Measurements from ENCODE around the gene DHRSX.

DHRSX gene

GRCh38 chrX:2389324-2389723, 111.5 kb downstream of the DHRSX start:
- H3K4me1 ChIP-seq (ENCODE audit: control insufficient read depth, low read length): no peaks in the 10 kb centered on the region

GRCh38 chrX:2388669-2389068, 112.1 kb downstream of the DHRSX start:
- H3K4me3 ChIP-seq (ENCODE audit: low read length): no peak overlapping the region
- no peaks in the 10 kb centered on the region for H3K4me1 ChIP-seq (ENCODE audit: control insufficient read depth, low read length)
- H3K9me3 ChIP-seq (ENCODE audit: control insufficient read depth, insufficient read depth, low read length): peaks cover 4% of the 10 kb centered on the region; the same call in 1 of the 2 replicates
- no peak overlapping the region for H3K4me2 ChIP-seq (ENCODE audit: low read length)
- H3K79me2 ChIP-seq (ENCODE audit: control insufficient read depth, low read length): no peaks in the 10 kb centered on the region
- H3K27ac ChIP-seq (ENCODE audit: low read depth, low read length): no peak overlapping the region
- H4K20me1 ChIP-seq (ENCODE audit: control insufficient read depth, insufficient read depth, low read depth, low read length): no peaks in the 10 kb centered on the region
- H3F3A ChIP-seq (ENCODE audit: control insufficient read depth, insufficient read depth): no peaks in the 10 kb centered on the region
- no peaks in the 10 kb centered on the region for H3K27me3 ChIP-seq (ENCODE audit: control insufficient read depth, low read length)
- H3K9me2 ChIP-seq (replicated peaks; ENCODE audit: control insufficient read depth, low read length): no peaks in the 10 kb centered on the region
- TF ChIP-seq EZH2phosphoT487 (IDR thresholded peaks at IDR 0.05; ENCODE audit: borderline replicate concordance, low read length): no peak
- TF ChIP-seq, protein P1, sequence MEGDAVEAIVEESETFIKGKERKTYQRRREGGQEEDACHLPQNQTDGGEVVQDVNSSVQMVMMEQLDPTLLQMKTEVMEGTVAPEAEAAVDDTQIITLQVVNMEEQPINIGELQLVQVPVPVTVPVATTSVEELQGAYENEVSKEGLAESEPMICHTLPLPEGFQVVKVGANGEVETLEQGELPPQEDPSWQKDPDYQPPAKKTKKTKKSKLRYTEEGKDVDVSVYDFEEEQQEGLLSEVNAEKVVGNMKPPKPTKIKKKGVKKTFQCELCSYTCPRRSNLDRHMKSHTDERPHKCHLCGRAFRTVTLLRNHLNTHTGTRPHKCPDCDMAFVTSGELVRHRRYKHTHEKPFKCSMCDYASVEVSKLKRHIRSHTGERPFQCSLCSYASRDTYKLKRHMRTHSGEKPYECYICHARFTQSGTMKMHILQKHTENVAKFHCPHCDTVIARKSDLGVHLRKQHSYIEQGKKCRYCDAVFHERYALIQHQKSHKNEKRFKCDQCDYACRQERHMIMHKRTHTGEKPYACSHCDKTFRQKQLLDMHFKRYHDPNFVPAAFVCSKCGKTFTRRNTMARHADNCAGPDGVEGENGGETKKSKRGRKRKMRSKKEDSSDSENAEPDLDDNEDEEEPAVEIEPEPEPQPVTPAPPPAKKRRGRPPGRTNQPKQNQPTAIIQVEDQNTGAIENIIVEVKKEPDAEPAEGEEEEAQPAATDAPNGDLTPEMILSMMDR (IDR thresholded peaks at IDR 0.05; ENCODE audit: low read depth, low read length, poor library complexity, severe bottlenecking): no peak
- peaks cover 14% of the 10 kb centered on the region for H3K36me3 ChIP-seq (ENCODE audit: control insufficient read depth, low read length)

More at GRCh38 chrX:2389324-2389723, 111.5 kb downstream of the DHRSX start:
- Histone ChIP-seq H3K9me3 (ENCODE audit: control insufficient read depth, insufficient read depth, low read length) (peaks cover 4% of the 10 kb centered on the region; the same call in 1 of the 2 replicates), H3K36me3 (ENCODE audit: control insufficient read depth, low read length) (peaks cover 14% of the 10 kb centered on the region), H3K4me3 (ENCODE audit: low read length) (no peak overlapping the region), H3K9me2 (replicated peaks; ENCODE audit: control insufficient read depth, low read length) (no peaks in the 10 kb centered on the region), H3K79me2 (ENCODE audit: control insufficient read depth, low read length) (no peaks in the 10 kb centered on the region), H3F3A (ENCODE audit: control insufficient read depth, insufficient read depth) (no peaks in the 10 kb centered on the region), H3K27me3 (ENCODE audit: control insufficient read depth, low read length) (no peaks in the 10 kb centered on the region), H3K27ac (ENCODE audit: low read depth, low read length) (no peak overlapping the region), H4K20me1 (ENCODE audit: control insufficient read depth, insufficient read depth, low read depth, low read length) (no peaks in the 10 kb centered on the region), H3K4me2 (ENCODE audit: low read length) (no peak overlapping the region)
- TF ChIP-seq, protein P1 (IDR thresholded peaks at IDR 0.05; ENCODE audit: low read depth, low read length, poor library complexity, severe bottlenecking): no peak
- no peak for TF ChIP-seq EZH2phosphoT487 (IDR thresholded peaks at IDR 0.05; ENCODE audit: borderline replicate concordance, low read length)

DNA sequence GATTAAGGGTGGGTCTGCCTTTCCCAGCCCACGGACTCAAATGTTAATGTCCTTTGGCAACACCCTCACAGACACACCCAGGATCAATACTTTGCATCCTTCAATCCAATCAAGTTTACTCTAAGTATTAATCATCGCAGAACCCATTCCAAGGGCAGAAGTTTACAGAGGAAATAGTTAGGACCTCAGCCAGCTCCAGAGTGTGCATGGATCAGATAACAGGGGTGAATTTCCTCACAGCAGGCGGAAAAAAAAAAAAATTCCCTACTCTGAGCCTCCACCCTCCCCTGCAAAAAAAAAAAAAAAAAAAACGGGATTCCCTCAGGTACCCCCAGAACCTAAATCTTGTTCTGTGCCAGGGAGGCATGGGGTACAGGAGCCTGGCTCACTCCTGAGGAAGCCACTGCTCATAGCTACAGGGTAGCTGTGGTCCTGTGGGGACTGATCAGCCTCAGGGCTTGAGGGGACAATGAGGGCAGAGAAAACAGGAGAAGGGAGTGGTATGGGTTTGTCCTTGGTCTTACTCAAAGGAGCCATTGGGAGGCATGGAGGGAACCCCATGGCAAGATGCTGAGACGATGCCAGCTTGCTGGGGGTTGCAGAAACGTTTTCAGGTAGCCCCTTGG, 113.0 kb downstream of the DHRSX start:
- Histone ChIP-seq H3K4me2 (ENCODE audit: low read length) (no peak overlapping the region), H3K36me3 (ENCODE audit: control insufficient read depth, low read length) (peaks cover 14% of the 10 kb centered on the region), H3K27me3 (ENCODE audit: control insufficient read depth, low read length) (no peaks in the 10 kb centered on the region), H3K4me1 (ENCODE audit: control insufficient read depth, low read length) (no peaks in the 10 kb centered on the region), H3K9me3 (ENCODE audit: control insufficient read depth, insufficient read depth, low read length) (peaks cover 4% of the 10 kb centered on the region; the same call in 1 of the 2 replicates), H3K9me2 (replicated peaks; ENCODE audit: control insufficient read depth, low read length) (no peaks in the 10 kb centered on the region), H4K20me1 (ENCODE audit: control insufficient read depth, insufficient read depth, low read depth, low read length) (no peaks in the 10 kb centered on the region), H3K27ac (ENCODE audit: low read depth, low read length) (no peak overlapping the region), H3K79me2 (ENCODE audit: control insufficient read depth, low read length) (peaks cover 5% of the 10 kb centered on the region; the same call in 1 of the 2 replicates), H3F3A (ENCODE audit: control insufficient read depth, insufficient read depth) (no peaks in the 10 kb centered on the region), H3K4me3 (ENCODE audit: low read length) (no peak overlapping the region)
- TF ChIP-seq, protein P1 (IDR thresholded peaks at IDR 0.05; ENCODE audit: low read depth, low read length, poor library complexity, severe bottlenecking): no peak
- no peak for TF ChIP-seq EZH2phosphoT487 (IDR thresholded peaks at IDR 0.05; ENCODE audit: borderline replicate concordance, low read length)
